K562 (cell line): ENCODE measurements around the gene DBNL. TPM values are rescaled to one million over a fixed set of nuclear protein-coding genes. Genes with fewer than 3 reads are reported as not detected.

Experiments used
- ARID4B ChIP-seq: sonication (generic); formaldehyde crosslinking; IDR thresholded peaks from 2 replicates; pipeline ENCODE4 v1.8.0; 2022; ENCODE audit warnings: mild to moderate bottlenecking, missing genetic modification reagents
- ILK ChIP-seq: fragments of 450-650 bp; IDR thresholded peaks from 2 replicates; pipeline ENCODE4 v1.6.1; 2016; ENCODE audit warnings: missing genetic modification characterization, low read depth, mild to moderate bottlenecking, missing compliant biosample characterization, moderate library complexity, borderline replicate concordance
- NFXL1 ChIP-seq: fragments of 450-650 bp; formaldehyde crosslinking; IDR thresholded peaks from 2 replicates; pipeline ENCODE4 v1.4.0; 2021; ENCODE audit warnings: mild to moderate bottlenecking
- RUNX1 ChIP-seq: sonication (generic); IDR thresholded peaks from 2 replicates; pipeline ENCODE4 v1.6.1; 2016; ENCODE audit warnings: antibody characterized with exemption, low read depth
- SPI1 ChIP-seq: IDR thresholded peaks from 2 replicates; pipeline ENCODE4 v1.6.1; 2011; ENCODE audit warnings: low read depth, low read length, control low read depth, borderline replicate concordance
- THRAP3 ChIP-seq: fragments of 450-650 bp; IDR thresholded peaks from 2 replicates; pipeline ENCODE4 v1.6.1; 2016; ENCODE audit warnings: mild to moderate bottlenecking, inconsistent platforms, borderline replicate concordance
- U2AF2 ChIP-seq: fragments of 200-400 bp; formaldehyde crosslinking; optimal IDR thresholded peaks from 2 replicates; pipeline ENCODE3; 2017; ENCODE audit warnings: low read depth, mild to moderate bottlenecking, low read length
- VEZF1 ChIP-seq: fragments of 200-800 bp; sonication (Bioruptor generic); IDR thresholded peaks from 2 replicates; pipeline ENCODE4 v1.6.1; 2017; ENCODE audit warnings: missing genetic modification characterization, missing compliant biosample characterization
- ZBTB2 ChIP-seq: fragments of 450-650 bp; IDR thresholded peaks from 2 replicates; pipeline ENCODE4 v1.6.1; 2016; ENCODE audit warnings: antibody characterized with exemption
- polyA plus RNA-seq, 8 experiments: library from polyadenylated mRNA; depleted of rRNA in 4 of 8; stranded (reverse) in 5 of 8; unstranded in 3 of 8; fragments of >200 nt; fragmentation: Nextera tagmentation in 2 of 8; fragmentation: Illumina TruSeq in 1 of 8; extraction: Ambion mirVana in 2 of 8; extraction: Trizol in 1 of 8; gene quantifications; 2 replicates each; pipeline versions ENCODE4 v1.2.1 to v1.2.3, GENCODE V29; 2011 to 2014; ENCODE audit warnings: inconsistent platforms in 1 of 8, missing spikeins in 1 of 8
- total RNA-seq, 7 experiments: library from RNA; depleted of rRNA in 6 of 7; stranded (reverse); fragments of >200 nt in 6 of 7; fragmentation: Illumina TruSeq in 2 of 7; extraction: Trizol in 2 of 7; gene quantifications; 2 replicates each; pipeline versions ENCODE4 v1.2.1 to v1.2.3, GENCODE V29; 2011 to 2021; ENCODE audit warnings: low replicate concordance in 1 of 7

Gene DBNL
- total and polyA plus RNA-seq, 9 of the 15 experiments (the other 6 are each of a cell fraction or from before 2014, with no cell fraction given), result 1.9 to 65.1 (median 38.9) TPM

GRCh38 chr7:44063547-44063893, 19.0 kb downstream of the DBNL start (continued):
- TF ChIP-seq VEZF1 (CRISPR knock-in tag) (no peak), SPI1 (no peak), ARID4B (CRISPR knock-in tag) (no peak), U2AF2 (no peak), RUNX1 (no peak), NFXL1 (CRISPR knock-in tag) (no peak), ZBTB2 (no peak), THRAP3 (no peak), ILK (tag) (no peak)
